ENCODE measurements around the gene BTC. TPM values are rescaled to one million over a fixed set of nuclear protein-coding genes. Genes with fewer than 3 reads are reported as not detected.

The BTC gene
- total RNA-seq, 1 donor from 2014 or later: 0.20 TPM

- Histone ChIP-seq H3K27me3 (ENCODE audit: insufficient read depth, low read length) (no peaks in the 10 kb centered on the region), H3K79me2 (ENCODE audit: insufficient read depth, low read length) (no peaks in the 10 kb centered on the region), H3K36me3 (ENCODE audit: insufficient read depth, low read length) (no peaks in the 10 kb centered on the region), H3K27ac (ENCODE audit: low read depth, low read length) (no peak overlapping the region), H3K4me2 (ENCODE audit: low read length) (no peak overlapping the region), H4K20me1 (ENCODE audit: insufficient read depth, low read length) (no peaks in the 10 kb centered on the region), H3K9ac (ENCODE audit: low read length) (no peak overlapping the region), H3K4me3 (ENCODE audit: insufficient read depth, low read depth, low read length) (no peak overlapping the region), H3K4me1 (ENCODE audit: insufficient read depth, low read length) (peaks cover 3% of the 10 kb centered on the region), H2AFZ (ENCODE audit: low read depth, low read length) (no peak overlapping the region), H3K9me3 (ENCODE audit: insufficient read depth, low read depth, low read length) (no peaks in the 10 kb centered on the region)
- no peak for FAIRE-seq
- peaks cover 6% of the 10 kb centered on the region for H3K4me1 Mint-ChIP-seq (ENCODE audit: low read depth, unreplicated experiment)
- no peak for DNase-seq (ENCODE audit: low read depth)
- H3K27ac Mint-ChIP-seq (ENCODE audit: unreplicated experiment): no peak overlapping the region
- no peaks in the 10 kb centered on the region for H3K9me3 Mint-ChIP-seq (ENCODE audit: unreplicated experiment)
- H3K4me3 Mint-ChIP-seq (ENCODE audit: unreplicated experiment): no peak overlapping the region
- no peaks in the 10 kb centered on the region for H3K36me3 Mint-ChIP-seq (ENCODE audit: low read depth, unreplicated experiment)
- no peak for TF ChIP-seq EZH2 (IDR thresholded peaks at IDR 0.05; ENCODE audit: insufficient read depth, low read length)
- TF ChIP-seq, protein P1, sequence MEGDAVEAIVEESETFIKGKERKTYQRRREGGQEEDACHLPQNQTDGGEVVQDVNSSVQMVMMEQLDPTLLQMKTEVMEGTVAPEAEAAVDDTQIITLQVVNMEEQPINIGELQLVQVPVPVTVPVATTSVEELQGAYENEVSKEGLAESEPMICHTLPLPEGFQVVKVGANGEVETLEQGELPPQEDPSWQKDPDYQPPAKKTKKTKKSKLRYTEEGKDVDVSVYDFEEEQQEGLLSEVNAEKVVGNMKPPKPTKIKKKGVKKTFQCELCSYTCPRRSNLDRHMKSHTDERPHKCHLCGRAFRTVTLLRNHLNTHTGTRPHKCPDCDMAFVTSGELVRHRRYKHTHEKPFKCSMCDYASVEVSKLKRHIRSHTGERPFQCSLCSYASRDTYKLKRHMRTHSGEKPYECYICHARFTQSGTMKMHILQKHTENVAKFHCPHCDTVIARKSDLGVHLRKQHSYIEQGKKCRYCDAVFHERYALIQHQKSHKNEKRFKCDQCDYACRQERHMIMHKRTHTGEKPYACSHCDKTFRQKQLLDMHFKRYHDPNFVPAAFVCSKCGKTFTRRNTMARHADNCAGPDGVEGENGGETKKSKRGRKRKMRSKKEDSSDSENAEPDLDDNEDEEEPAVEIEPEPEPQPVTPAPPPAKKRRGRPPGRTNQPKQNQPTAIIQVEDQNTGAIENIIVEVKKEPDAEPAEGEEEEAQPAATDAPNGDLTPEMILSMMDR (IDR thresholded peaks at IDR 0.05; ENCODE audit: insufficient read depth, low read depth, low read length): no peak
- H3K27me3 Mint-ChIP-seq (ENCODE audit: low read depth, unreplicated experiment): no peaks in the 10 kb centered on the region
Measured at GRCh38 chr4:74770226-74770910, 24.0 kb downstream of the BTC start.

DNA sequence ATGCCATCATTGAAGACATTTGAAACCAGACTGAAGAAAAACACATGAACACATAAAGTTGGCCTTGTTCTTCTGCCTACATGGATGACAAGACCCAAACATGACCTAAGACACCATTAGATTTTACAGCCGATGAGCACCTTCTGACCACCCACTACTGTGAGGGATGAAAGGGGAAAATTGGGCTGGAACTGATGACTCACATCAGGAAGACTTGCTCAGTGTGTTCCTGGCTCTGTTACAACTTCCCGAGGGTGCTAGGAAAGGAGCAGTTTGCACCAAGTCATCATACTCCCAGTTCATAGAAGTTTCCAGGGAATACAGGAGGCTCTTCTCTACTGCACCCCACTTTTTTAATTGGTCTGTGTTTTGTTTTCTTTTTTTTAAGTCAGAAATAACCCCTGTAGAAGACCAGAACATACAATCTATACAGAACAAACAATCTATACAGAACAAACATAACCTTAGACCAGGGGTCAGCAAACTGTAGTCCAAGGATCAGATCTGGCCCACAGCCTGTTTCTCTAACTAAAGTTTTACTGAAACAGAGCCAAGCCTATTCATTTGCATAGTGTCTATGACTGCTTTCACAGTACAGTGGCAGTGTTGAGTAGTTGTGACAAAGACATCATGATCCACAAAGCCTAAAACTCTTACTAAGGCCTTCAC lies 25.3 kb downstream of the BTC start:
- Histone ChIP-seq H4K20me1 (ENCODE audit: insufficient read depth, low read length) (no peaks in the 10 kb centered on the region), H3K79me2 (ENCODE audit: insufficient read depth, low read length) (no peaks in the 10 kb centered on the region), H3K27me3 (ENCODE audit: insufficient read depth, low read length) (no peaks in the 10 kb centered on the region), H3K4me3 (ENCODE audit: insufficient read depth, low read depth, low read length) (no peak overlapping the region), H2AFZ (ENCODE audit: low read depth, low read length) (no peak overlapping the region), H3K9me3 (ENCODE audit: insufficient read depth, low read depth, low read length) (no peaks in the 10 kb centered on the region), H3K27ac (ENCODE audit: low read depth, low read length) (no peak overlapping the region), H3K9ac (ENCODE audit: low read length) (no peak overlapping the region), H3K4me2 (ENCODE audit: low read length) (no peak overlapping the region), H3K4me1 (ENCODE audit: insufficient read depth, low read length) (peaks cover 3% of the 10 kb centered on the region), H3K36me3 (ENCODE audit: insufficient read depth, low read length) (no peaks in the 10 kb centered on the region)
- FAIRE-seq (no peak), DNase-seq (ENCODE audit: low read depth) (peak; percentile 30)
- Mint-ChIP-seq H3K4me1 (ENCODE audit: low read depth, unreplicated experiment) (peaks cover 6% of the 10 kb centered on the region), H3K27me3 (ENCODE audit: low read depth, unreplicated experiment) (no peaks in the 10 kb centered on the region), H3K27ac (ENCODE audit: unreplicated experiment) (no peak overlapping the region), H3K4me3 (ENCODE audit: unreplicated experiment) (peak overlapping the region; percentile 5), H3K9me3 (ENCODE audit: unreplicated experiment) (no peaks in the 10 kb centered on the region), H3K36me3 (ENCODE audit: low read depth, unreplicated experiment) (no peaks in the 10 kb centered on the region)
- TF ChIP-seq, protein P1 (IDR thresholded peaks at IDR 0.05; ENCODE audit: insufficient read depth, low read depth, low read length): no peak
- TF ChIP-seq EZH2 (IDR thresholded peaks at IDR 0.05; ENCODE audit: insufficient read depth, low read length): no peak

GRCh38 chr4:74764119-74764518 lies 30.2 kb downstream of the BTC start:
- H4K20me1 ChIP-seq (ENCODE audit: insufficient read depth, low read length): no peaks in the 10 kb centered on the region
- peaks cover 3% of the 10 kb centered on the region for H3K4me1 ChIP-seq (ENCODE audit: insufficient read depth, low read length)
- Mint-ChIP-seq H3K4me1 (ENCODE audit: low read depth, unreplicated experiment) (peaks cover 3% of the 10 kb centered on the region), H3K9me3 (ENCODE audit: unreplicated experiment) (no peaks in the 10 kb centered on the region), H3K36me3 (ENCODE audit: low read depth, unreplicated experiment) (no peaks in the 10 kb centered on the region), H3K27me3 (ENCODE audit: low read depth, unreplicated experiment) (no peaks in the 10 kb centered on the region), H3K4me3 (ENCODE audit: unreplicated experiment) (no peak overlapping the region), H3K27ac (ENCODE audit: unreplicated experiment) (no peak overlapping the region)
- no peak overlapping the region for H2AFZ ChIP-seq (ENCODE audit: low read depth, low read length)
- TF ChIP-seq, protein P1 (IDR thresholded peaks at IDR 0.05; ENCODE audit: insufficient read depth, low read depth, low read length): no peak
- TF ChIP-seq EZH2 (IDR thresholded peaks at IDR 0.05; ENCODE audit: insufficient read depth, low read length): no peak
- no peak overlapping the region for H3K9ac ChIP-seq (ENCODE audit: low read length)
- H3K27ac ChIP-seq (ENCODE audit: low read depth, low read length): no peak overlapping the region
- no peaks in the 10 kb centered on the region for H3K9me3 ChIP-seq (ENCODE audit: insufficient read depth, low read depth, low read length)
- DNase-seq (ENCODE audit: low read depth) (no peak), FAIRE-seq (no peak)
- H3K4me3 ChIP-seq (ENCODE audit: insufficient read depth, low read depth, low read length): no peak overlapping the region
- no peaks in the 10 kb centered on the region for H3K27me3 ChIP-seq (ENCODE audit: insufficient read depth, low read length)
- H3K79me2 ChIP-seq (ENCODE audit: insufficient read depth, low read length): no peaks in the 10 kb centered on the region
- H3K36me3 ChIP-seq (ENCODE audit: insufficient read depth, low read length): no peaks in the 10 kb centered on the region
- no peak overlapping the region for H3K4me2 ChIP-seq (ENCODE audit: low read length)

Data from astrocyte (in vitro differentiated cells and primary cell).